Endothelial cell of umbilical vein (primary cell): ENCODE data around the gene TMIGD3.

Source experiments
- CTCF ChIP-seq, 2 donors: IDR thresholded peaks; 1 replicate in 1 of 2; 2 replicates in 1 of 2; pipeline ENCODE4 v1.5.1; 2011; ENCODE audit warnings: low read length in 2 of 2, mild to moderate bottlenecking in 2 of 2, moderate library complexity in 2 of 2, control low read depth in 1 of 2, inconsistent platforms in 1 of 2, low read depth in 1 of 2; ENCODE audit not compliant: insufficient read depth in 1 of 2; ENCODE audit errors: extremely low read depth in 1 of 2
- GATA2 ChIP-seq: IDR thresholded peaks from 2 replicates; pipeline ENCODE4 v1.7.0; 2011; ENCODE audit warnings: low read depth, mild to moderate bottlenecking, moderate library complexity, mixed read lengths, low read length; ENCODE audit not compliant: insufficient read length, insufficient read depth
- POLR2A ChIP-seq: IDR thresholded peaks from 2 replicates; pipeline ENCODE4 v1.6.1; 2012; ENCODE audit warnings: low read depth, mild to moderate bottlenecking, control low read depth, low read length
- POLR2AphosphoS5 ChIP-seq: IDR thresholded peaks from 2 replicates; pipeline ENCODE4 v1.6.1; 2012; ENCODE audit warnings: low read depth, mild to moderate bottlenecking, control low read depth, low read length, moderate library complexity; ENCODE audit not compliant: insufficient read depth

GRCh38 chr1:111491070-111491469, 12.4 kb downstream of the TMIGD3 start:
- TF ChIP-seq GATA2 (no peak), CTCF (IDR thresholded peaks at IDR 0.05; ENCODE audit: extremely low read depth in 1 of 2, insufficient read depth in 1 of 2, low read depth in 1 of 2, low read length in 2 of 2) (no peak), POLR2AphosphoS5 (no peak), POLR2A (no peak)
